Skeletal muscle cell (primary cell): ENCODE results near the gene RGS10.

Experiments
- DNase-seq: peaks from one replicate; pipeline ENCODE4 v3.0.0-alpha.2; 2010; ENCODE audit warnings: low read depth
- H3K4me3 ChIP-seq: 2 replicates; pipeline ENCODE4 v1.5.1; 2011; ENCODE audit warnings: low read depth, mild to moderate bottlenecking, control low read depth, low read length, moderate library complexity

The RGS10 gene

GRCh38 chr10:119456435-119456810 lies 86.1 kb downstream of the RGS10 start:
- no peak for DNase-seq

GRCh38 chr10:119455609-119456434 lies 86.7 kb downstream of the RGS10 start:
- H3K4me3 ChIP-seq: no peak overlapping the region
- DNase-seq: no peak

More at GRCh38 chr10:119456435-119456810, 86.1 kb downstream of the RGS10 start:
- H3K4me3 ChIP-seq: no peak overlapping the region

DNA sequence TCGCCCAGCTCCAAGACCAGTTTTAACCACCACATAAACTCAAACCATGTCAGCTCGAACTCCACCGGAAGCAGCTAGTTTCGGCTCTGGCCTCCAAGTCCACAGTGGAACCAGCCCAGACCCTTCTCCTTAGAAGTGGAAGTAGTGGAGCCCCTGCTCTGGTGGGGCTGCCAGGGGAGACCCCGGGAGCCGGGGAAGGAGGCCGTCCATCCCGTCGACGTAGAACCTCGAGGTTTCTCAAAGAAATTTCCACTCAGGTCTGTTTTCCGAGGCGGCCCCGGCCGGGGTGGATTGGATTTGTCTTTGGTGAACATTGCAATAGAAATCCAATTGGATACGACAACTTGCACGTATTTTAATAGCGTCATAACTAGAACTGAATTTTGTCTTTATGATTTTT lies 87.5 kb downstream of the RGS10 start:
- H3K4me3 ChIP-seq: no peak overlapping the region
- no peak for DNase-seq

DNA sequence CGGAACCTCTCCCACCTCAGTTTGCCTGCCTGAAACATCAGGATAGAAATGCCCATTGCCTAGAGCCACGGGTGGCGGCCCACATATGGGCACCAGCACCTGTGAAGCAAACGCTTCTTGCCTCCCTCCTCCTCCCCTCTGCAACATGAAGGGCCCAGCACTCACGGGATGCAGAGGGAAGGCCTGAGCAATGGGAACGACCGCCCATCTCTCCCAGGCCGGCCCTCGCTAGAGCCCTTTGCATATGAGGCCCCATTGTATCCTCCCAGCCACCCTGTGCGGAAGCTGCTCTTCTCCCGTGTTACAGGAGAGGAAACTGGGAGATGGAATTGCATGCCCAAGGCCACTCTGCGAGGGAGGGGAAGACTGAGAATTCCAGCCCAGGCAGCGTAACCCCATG lies 88.2 kb downstream of the RGS10 start:
- H3K4me3 ChIP-seq: no peak overlapping the region
- DNase-seq: no peak

GRCh38 chr10:119453313-119453712 lies 89.2 kb downstream of the RGS10 start:
- DNase-seq: no peak
- H3K4me3 ChIP-seq: no peak overlapping the region

GRCh38 chr10:119452396-119452795 lies 90.1 kb downstream of the RGS10 start:
- no peak overlapping the region for H3K4me3 ChIP-seq
- DNase-seq: no peak

GRCh38 chr10:119451300-119451896 lies 91.1 kb downstream of the RGS10 start:
- no peak for DNase-seq
- H3K4me3 ChIP-seq: no peak overlapping the region

DNA sequence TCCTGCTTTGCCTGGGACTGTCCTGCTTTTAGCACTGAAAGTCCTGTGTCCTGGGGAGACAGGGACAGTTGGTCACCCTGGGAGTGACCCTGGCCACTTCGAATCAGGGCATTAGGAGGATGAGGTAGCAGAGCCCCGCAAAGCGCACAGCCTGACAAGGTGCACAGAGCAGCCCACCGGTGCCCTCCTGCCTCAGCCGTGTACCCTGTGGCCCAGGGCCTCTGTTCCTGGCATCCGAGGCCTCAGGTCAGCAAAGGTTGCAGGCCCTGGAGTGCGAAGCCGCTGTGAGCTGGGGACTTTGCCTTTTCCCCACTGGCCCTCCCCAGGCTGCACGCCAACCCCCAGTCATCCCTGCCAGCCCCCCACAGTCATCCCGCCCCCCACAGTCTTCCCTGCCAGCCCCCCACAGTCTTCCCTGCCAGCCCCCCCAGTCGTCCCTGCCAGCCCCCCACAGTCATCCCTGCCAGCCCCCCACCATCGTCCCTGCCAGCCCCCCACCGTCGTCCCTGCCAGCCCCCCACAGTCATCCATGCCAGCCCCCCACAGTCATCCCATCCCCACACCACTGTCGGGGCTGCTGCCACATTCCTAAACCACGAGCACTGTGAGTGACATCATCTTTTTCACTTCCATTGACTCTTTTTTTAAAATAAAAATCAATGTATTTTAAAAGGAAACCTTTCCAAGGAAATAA lies 91.8 kb downstream of the RGS10 start:
- no peak overlapping the region for H3K4me3 ChIP-seq
- no peak for DNase-seq
